H1 (cell line): ENCODE data around the gene GFY. TPM values are rescaled to one million over a fixed set of nuclear protein-coding genes. Genes with fewer than 3 reads are reported as not detected.

ENCODE experiments used
- CBX5 ChIP-seq: fragments of 300-800, 300-1000 bp; sonication (generic); IDR thresholded peaks from 2 replicates; pipeline ENCODE4 v1.7.1; 2016; ENCODE audit warnings: antibody characterized with exemption, low read length, low read depth
- CHD1 ChIP-seq: IDR thresholded peaks from 2 replicates; pipeline ENCODE4 v1.6.1; 2012; ENCODE audit warnings: low read depth, low read length, improper control_type of control experiment
- CTBP2 ChIP-seq: IDR thresholded peaks from 2 replicates; pipeline ENCODE4 v1.7.0; 2011; ENCODE audit warnings: borderline replicate concordance, mild to moderate bottlenecking, moderate library complexity, mixed read lengths, low read length; ENCODE audit not compliant: insufficient read depth, insufficient read length
- NRF1 ChIP-seq: IDR thresholded peaks from 2 replicates; pipeline ENCODE4 v1.6.1; 2011; ENCODE audit warnings: mild to moderate bottlenecking, low read depth, low read length, improper control_type of control experiment
- RFX5 ChIP-seq: IDR thresholded peaks from 2 replicates; pipeline ENCODE4 v1.6.1; 2011; ENCODE audit warnings: low read depth, low read length, improper control_type of control experiment, borderline replicate concordance
- SIX5 ChIP-seq: IDR thresholded peaks from 2 replicates; pipeline ENCODE4 v1.6.1; 2011; ENCODE audit warnings: mild to moderate bottlenecking, low read depth, low read length
- SP4 ChIP-seq: IDR thresholded peaks from 2 replicates; pipeline ENCODE4 v1.6.1; 2012; ENCODE audit warnings: low read length, inconsistent platforms
- polyA plus RNA-seq, 7 experiments: library from polyadenylated mRNA; depleted of rRNA in 3 of 7; stranded (reverse) in 5 of 7; unstranded in 2 of 7; fragments of >200 nt in 5 of 7; fragments of 200-250 nt in 2 of 7; gene quantifications; 1 replicate in 5 of 7; 2 replicates in 1 of 7; 4 replicates in 1 of 7; pipeline versions ENCODE4 v1.2.1 to v1.2.3, GENCODE V29; 2011 to 2013; ENCODE audit warnings: missing spikeins in 2 of 7, mixed read lengths in 2 of 7
- total RNA-seq: library from RNA; stranded (reverse); fragmentation: NEBNext Ultra II Directional; extraction: Animal tissue kit (Norgen Biotek cat#: 25700); gene quantifications from 2 replicates; pipeline ENCODE4 v1.2.1, GENCODE V29; 2021

GFY gene
- total and polyA plus RNA-seq, 2 of the 8 experiments (the other 6 are each of a cell fraction or from before 2014, with no cell fraction given), result 0.68 to 0.93 TPM

DNA sequence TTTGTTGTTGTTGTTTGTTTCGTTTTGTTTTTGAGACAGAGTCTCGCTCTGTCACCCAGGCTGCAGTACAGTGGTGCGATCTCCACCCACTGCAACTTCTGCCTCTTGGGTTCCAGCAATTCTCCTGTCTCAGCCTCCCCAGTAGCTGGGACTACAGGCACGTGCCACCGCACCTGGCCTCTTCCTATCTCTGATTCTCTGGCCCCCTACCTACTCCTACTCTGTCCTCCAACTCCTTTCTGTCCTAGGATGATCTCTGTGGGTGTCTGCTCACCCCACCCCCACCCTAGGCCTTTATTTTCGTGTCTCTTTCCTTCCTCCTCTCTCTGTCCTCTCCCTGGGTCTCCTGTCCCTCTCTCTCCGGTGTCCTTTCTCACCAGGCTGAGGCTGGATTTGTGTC is 25.2 kb downstream of the GFY start (continued):
- TF ChIP-seq CTBP2, result no peak
- no peak for TF ChIP-seq CBX5
- no peak for TF ChIP-seq CHD1
- no peak for TF ChIP-seq SIX5
- no peak for TF ChIP-seq SP4
- no peak for TF ChIP-seq RFX5
- TF ChIP-seq NRF1, result no peak
